Measurements from ENCODE around the gene WDFY1. TPM values are rescaled to one million over a fixed set of nuclear protein-coding genes. Genes with fewer than 3 reads are reported as not detected.

The WDFY1 gene
- total RNA-seq, 1 donor from 2014 or later = 177 TPM

- Histone ChIP-seq H3F3A (ENCODE audit: low read depth) (no peaks in the 10 kb centered on the region), H3K4me1 (no peaks in the 10 kb centered on the region), H2AFZ (replicated peaks) (no peak overlapping the region), H3K27me3 (no peaks in the 10 kb centered on the region), H3K36me3 (no peaks in the 10 kb centered on the region), H3K4me3 (no peak overlapping the region), H3K79me2 (ENCODE audit: low read depth) (no peaks in the 10 kb centered on the region), H4K20me1 (ENCODE audit: low read depth) (no peaks in the 10 kb centered on the region), H3K27ac (peak overlapping the region; percentile 20), H3K9ac (no peak overlapping the region), H3K4me2 (no peak overlapping the region), H3K9me3 (ENCODE audit: low read depth) (no peaks in the 10 kb centered on the region)
- TF ChIP-seq EZH2phosphoT487 (IDR thresholded peaks at IDR 0.05) (no peak), EZH2 (IDR thresholded peaks at IDR 0.05) (no peak), CTCF (IDR thresholded peaks at IDR 0.05) (no peak)
- Mint-ChIP-seq H3K36me3 (peaks cover 24% of the 10 kb centered on the region), H3K9me3 (no peaks in the 10 kb centered on the region), H3K4me1 (no peaks in the 10 kb centered on the region), H3K4me3 (no peak overlapping the region), H3K27ac (no peak overlapping the region), H3K27me3 (ENCODE audit: insufficient read depth, low read depth) (peaks cover 4% of the 10 kb centered on the region)
- no peak for DNase-seq (ENCODE audit: low spot score)
Measured at GRCh38 chr2:223870840-223871611, 74.1 kb downstream of the WDFY1 start.

GRCh38 chr2:223868005-223868404, 77.1 kb downstream of the WDFY1 start:
- Histone ChIP-seq H3K27ac (peak overlapping the region; percentile 32), H3K9ac (no peak overlapping the region), H3F3A (ENCODE audit: low read depth) (no peaks in the 10 kb centered on the region), H3K79me2 (ENCODE audit: low read depth) (no peaks in the 10 kb centered on the region), H4K20me1 (ENCODE audit: low read depth) (no peaks in the 10 kb centered on the region), H3K36me3 (no peaks in the 10 kb centered on the region), H2AFZ (replicated peaks) (no peak overlapping the region), H3K27me3 (no peaks in the 10 kb centered on the region), H3K4me1 (no peaks in the 10 kb centered on the region), H3K9me3 (ENCODE audit: low read depth) (no peaks in the 10 kb centered on the region), H3K4me2 (no peak overlapping the region), H3K4me3 (no peak overlapping the region)
- no peaks in the 10 kb centered on the region for H3K4me1 Mint-ChIP-seq
- no peak for TF ChIP-seq EZH2 (IDR thresholded peaks at IDR 0.05)
- no peak for TF ChIP-seq EZH2phosphoT487 (IDR thresholded peaks at IDR 0.05)
- TF ChIP-seq CTCF (IDR thresholded peaks at IDR 0.05) = no peak
- peaks cover 12% of the 10 kb centered on the region for H3K36me3 Mint-ChIP-seq
- H3K27me3 Mint-ChIP-seq (ENCODE audit: insufficient read depth, low read depth) = peaks cover 4% of the 10 kb centered on the region
- H3K4me3 Mint-ChIP-seq = no peak overlapping the region
- no peak overlapping the region for H3K27ac Mint-ChIP-seq
- no peak for DNase-seq (ENCODE audit: low spot score)
- H3K9me3 Mint-ChIP-seq = no peaks in the 10 kb centered on the region

- Mint-ChIP-seq H3K27me3 (ENCODE audit: insufficient read depth, low read depth) (peaks cover 4% of the 10 kb centered on the region), H3K36me3 (peaks cover 6% of the 10 kb centered on the region), H3K4me3 (no peak overlapping the region), H3K4me1 (no peaks in the 10 kb centered on the region), H3K9me3 (no peaks in the 10 kb centered on the region), H3K27ac (no peak overlapping the region)
- no peak overlapping the region for H3K27ac ChIP-seq
- H3K4me1 ChIP-seq = no peaks in the 10 kb centered on the region
- no peaks in the 10 kb centered on the region for H3K79me2 ChIP-seq (ENCODE audit: low read depth)
- no peaks in the 10 kb centered on the region for H4K20me1 ChIP-seq (ENCODE audit: low read depth)
- no peaks in the 10 kb centered on the region for H3K9me3 ChIP-seq (ENCODE audit: low read depth)
- no peaks in the 10 kb centered on the region for H3K36me3 ChIP-seq
- H3F3A ChIP-seq (ENCODE audit: low read depth) = no peaks in the 10 kb centered on the region
- TF ChIP-seq EZH2phosphoT487 (IDR thresholded peaks at IDR 0.05) = no peak
- TF ChIP-seq CTCF (IDR thresholded peaks at IDR 0.05) = no peak
- TF ChIP-seq EZH2 (IDR thresholded peaks at IDR 0.05) = no peak
- no peak overlapping the region for H3K9ac ChIP-seq
- no peak overlapping the region for H3K4me3 ChIP-seq
- DNase-seq (ENCODE audit: low spot score) = no peak
- H3K27me3 ChIP-seq = no peaks in the 10 kb centered on the region
- no peak overlapping the region for H2AFZ ChIP-seq (replicated peaks)
- no peak overlapping the region for H3K4me2 ChIP-seq
Measured at GRCh38 chr2:223865907-223866508, 79.1 kb downstream of the WDFY1 start.
